Adrenal gland (tissue), 12 donors: ENCODE measurements around the gene SHOC2. TPM values are rescaled to one million over a fixed set of nuclear protein-coding genes. Genes with fewer than 3 reads are reported as not detected.

ENCODE experiments used
- DNase-seq, 7 donors: peaks; one replicate each; pipeline ENCODE4 v3.0.0-alpha.2; 2019 to 2020
- H3K27ac ChIP-seq, 5 donors: fragments of 200-600 bp; sonication (generic) in 4 of 5; 1 replicate in 3 of 5; 2 replicates in 2 of 5; pipeline versions ENCODE4 v1.5.1 to v1.8.0; 2016 to 2020; ENCODE audit warnings: mild to moderate bottlenecking in 1 of 5
- H3K27me3 ChIP-seq: fragments of 200-600 bp; 2 replicates; pipeline ENCODE4 v1.8.0; 2021
- H3K36me3 ChIP-seq, 2 donors: fragments of 200-600 bp; replicated peaks in 1 of 2; 1 replicate in 1 of 2; 2 replicates in 1 of 2; pipeline versions ENCODE4 v1.5.1 to v1.8.0; 2018 to 2022
- H3K4me1 ChIP-seq, 2 donors: fragments of 200-600 bp; replicated peaks in 1 of 2; 1 replicate in 1 of 2; 2 replicates in 1 of 2; pipeline versions ENCODE4 v1.5.1 to v1.8.0; 2018 to 2021
- H3K4me3 ChIP-seq, 4 donors: fragments of 200-600 bp; sonication (generic) in 3 of 4; one replicate each; pipeline ENCODE4 v1.5.1; 2016 to 2018
- H3K9me3 ChIP-seq, 3 donors: fragments of 200-600 bp; sonication (generic) in 1 of 3; replicated peaks in 1 of 3; 1 replicate in 2 of 3; 2 replicates in 1 of 3; pipeline versions ENCODE4 v1.5.1 to v1.8.0; 2016 to 2021
- POLR2A ChIP-seq, 2 donors: fragments of 450-650 bp; IDR thresholded peaks; one replicate each; pipeline ENCODE4 v1.6.1; 2017; ENCODE audit warnings: antibody characterized with exemption in 2 of 2, mild to moderate bottlenecking in 2 of 2, moderate library complexity in 1 of 2
- WGBS, 4 donors: extraction: QIAGEN DNeasy Blood & Tissue Kit in 2 of 4; methylation state at CpG; one replicate each; pipeline versions ENCODE4 v1.1.5 to v1.1.7; 2013 to 2017; 5-methylcytosine and 5-hydroxymethylcytosine counted together
- intact Hi-C, 2 donors: fragments of 100-400 bp; cut with DNase I; formaldehyde crosslinking; loops; one replicate each; pipeline versions ENCODE4 v1.14.1 to v1.15.0; 2022 to 2023
- polyA plus RNA-seq, 3 donors: library from polyadenylated mRNA; stranded (reverse); fragments of 200-250 nt in 2 of 3; fragments of 350-450 nt in 1 of 3; fragmentation: Illumina TruSeq in 1 of 3; extraction: RNeasy Lipid Tissue Mini Kit (QIAGEN cat#74804) in 1 of 3; gene quantifications; one replicate each; pipeline ENCODE4 v1.2.3, GENCODE V29; 2013 to 2014
- total RNA-seq, 9 donors: library from RNA; depleted of rRNA in 4 of 9; stranded (reverse); fragments of >200 nt in 4 of 9; fragments of 120-200 nt in 1 of 9; fragmentation: NEBNext Ultra II Directional in 1 of 9; extraction: Animal tissue kit (Norgen Biotek cat#: 25700) in 1 of 9; gene quantifications; one replicate each; pipeline versions ENCODE4 v1.1.0 to v1.2.4, GENCODE V29; 2013 to 2023
- TF ChIP-seq, protein P1 (sequence below), 6 experiments: fragments of 450-650 bp in 4 of 6; fragments of 200-600 bp in 2 of 6; sonication (generic) in 1 of 6; IDR thresholded peaks; 1 replicate in 5 of 6; 2 replicates in 1 of 6; pipeline versions ENCODE4 v1.5.1 to v1.8.0; 2016 to 2021; ENCODE audit warnings: antibody characterized with exemption in 6 of 6, mild to moderate bottlenecking in 2 of 6, moderate library complexity in 1 of 6
- donor health status: healthy with polysubstance abuse.
- donor health status: Bipolar disorder and iron deficiency.
- donor health status: DM: yes; HTN: yes; CAD: no.
- donor health status: DM: no; HTN: no; CAD: no.
- donor health status: DM: no; HTN: no; CAD: no.
- donor health status: DM: yes; HTN: yes; CAD: no.

Gene SHOC2
- total and polyA plus RNA-seq, 12 donors = 16.4 to 78.2 (median 37.1) TPM

DNA sequence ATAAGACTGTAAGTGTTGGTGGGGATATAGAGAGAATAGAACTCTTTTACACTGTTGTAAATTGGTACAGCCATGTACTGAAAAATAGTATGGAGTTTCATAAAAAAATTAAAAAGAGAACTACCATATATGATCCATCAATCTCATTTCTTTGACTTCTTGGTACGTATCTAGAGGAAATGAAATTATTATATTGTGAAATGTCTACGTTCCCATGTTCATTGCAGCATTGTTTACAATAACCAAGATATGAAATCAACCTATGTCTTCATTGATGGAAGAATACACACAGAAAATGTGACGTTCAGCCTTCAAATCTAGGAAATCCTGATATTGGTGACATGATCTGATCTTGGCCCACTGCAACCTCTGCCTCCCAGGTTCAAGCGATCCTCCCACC, 32.0 kb downstream of the SHOC2 start:
- Histone ChIP-seq H3K9me3 (no peaks in the 10 kb centered on the region), H3K36me3 (no peaks in the 10 kb centered on the region), H3K4me3 (no peak overlapping the region), H3K27me3 (no peaks in the 10 kb centered on the region), H3K4me1 (no peaks in the 10 kb centered on the region), H3K27ac (no peak overlapping the region)
- intact Hi-C loops = no loop called here
- DNase-seq = no peak
- WGBS, 4 donors = 88 to 94% (median 91%) methylated on average over 4 of the region's 4 CpGs
- TF ChIP-seq POLR2A (IDR thresholded peaks at IDR 0.05) = no peak
- TF ChIP-seq, protein P1, sequence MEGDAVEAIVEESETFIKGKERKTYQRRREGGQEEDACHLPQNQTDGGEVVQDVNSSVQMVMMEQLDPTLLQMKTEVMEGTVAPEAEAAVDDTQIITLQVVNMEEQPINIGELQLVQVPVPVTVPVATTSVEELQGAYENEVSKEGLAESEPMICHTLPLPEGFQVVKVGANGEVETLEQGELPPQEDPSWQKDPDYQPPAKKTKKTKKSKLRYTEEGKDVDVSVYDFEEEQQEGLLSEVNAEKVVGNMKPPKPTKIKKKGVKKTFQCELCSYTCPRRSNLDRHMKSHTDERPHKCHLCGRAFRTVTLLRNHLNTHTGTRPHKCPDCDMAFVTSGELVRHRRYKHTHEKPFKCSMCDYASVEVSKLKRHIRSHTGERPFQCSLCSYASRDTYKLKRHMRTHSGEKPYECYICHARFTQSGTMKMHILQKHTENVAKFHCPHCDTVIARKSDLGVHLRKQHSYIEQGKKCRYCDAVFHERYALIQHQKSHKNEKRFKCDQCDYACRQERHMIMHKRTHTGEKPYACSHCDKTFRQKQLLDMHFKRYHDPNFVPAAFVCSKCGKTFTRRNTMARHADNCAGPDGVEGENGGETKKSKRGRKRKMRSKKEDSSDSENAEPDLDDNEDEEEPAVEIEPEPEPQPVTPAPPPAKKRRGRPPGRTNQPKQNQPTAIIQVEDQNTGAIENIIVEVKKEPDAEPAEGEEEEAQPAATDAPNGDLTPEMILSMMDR (IDR thresholded peaks at IDR 0.05) = no peak

DNA sequence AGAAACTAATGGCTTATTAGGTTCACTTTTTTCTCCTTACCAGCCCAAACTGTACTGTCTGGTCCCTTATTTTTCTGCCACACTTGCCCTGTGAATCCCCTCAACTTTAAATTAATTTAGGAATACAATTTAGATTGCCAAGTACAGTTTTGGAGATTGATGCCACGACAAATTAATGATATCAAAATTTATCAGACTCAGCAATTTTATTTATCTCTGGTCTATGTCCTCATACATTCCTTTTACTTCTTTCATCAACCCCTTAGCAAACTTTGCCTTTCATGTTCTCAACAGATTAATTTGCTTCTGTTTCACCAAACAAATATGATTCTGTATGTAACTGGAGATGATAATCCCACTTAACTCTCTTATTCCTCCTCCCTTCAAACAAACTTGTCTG, 38.2 kb downstream of the SHOC2 start:
- Histone ChIP-seq H3K36me3 (no peaks in the 10 kb centered on the region), H3K27ac (no peak overlapping the region), H3K27me3 (no peaks in the 10 kb centered on the region), H3K4me1 (peaks cover 10 to 18% of the 10 kb centered on the region in 2 donors), H3K4me3 (no peak overlapping the region), H3K9me3 (no peaks in the 10 kb centered on the region)
- no peak for DNase-seq
- intact Hi-C loops = no loop called here
- TF ChIP-seq, protein P1 (IDR thresholded peaks at IDR 0.05) = no peak
- no peak for TF ChIP-seq POLR2A (IDR thresholded peaks at IDR 0.05)
- WGBS, 4 donors = 63 to 84% (median 78%) methylated on average over 1 of the region's 1 CpG

DNA sequence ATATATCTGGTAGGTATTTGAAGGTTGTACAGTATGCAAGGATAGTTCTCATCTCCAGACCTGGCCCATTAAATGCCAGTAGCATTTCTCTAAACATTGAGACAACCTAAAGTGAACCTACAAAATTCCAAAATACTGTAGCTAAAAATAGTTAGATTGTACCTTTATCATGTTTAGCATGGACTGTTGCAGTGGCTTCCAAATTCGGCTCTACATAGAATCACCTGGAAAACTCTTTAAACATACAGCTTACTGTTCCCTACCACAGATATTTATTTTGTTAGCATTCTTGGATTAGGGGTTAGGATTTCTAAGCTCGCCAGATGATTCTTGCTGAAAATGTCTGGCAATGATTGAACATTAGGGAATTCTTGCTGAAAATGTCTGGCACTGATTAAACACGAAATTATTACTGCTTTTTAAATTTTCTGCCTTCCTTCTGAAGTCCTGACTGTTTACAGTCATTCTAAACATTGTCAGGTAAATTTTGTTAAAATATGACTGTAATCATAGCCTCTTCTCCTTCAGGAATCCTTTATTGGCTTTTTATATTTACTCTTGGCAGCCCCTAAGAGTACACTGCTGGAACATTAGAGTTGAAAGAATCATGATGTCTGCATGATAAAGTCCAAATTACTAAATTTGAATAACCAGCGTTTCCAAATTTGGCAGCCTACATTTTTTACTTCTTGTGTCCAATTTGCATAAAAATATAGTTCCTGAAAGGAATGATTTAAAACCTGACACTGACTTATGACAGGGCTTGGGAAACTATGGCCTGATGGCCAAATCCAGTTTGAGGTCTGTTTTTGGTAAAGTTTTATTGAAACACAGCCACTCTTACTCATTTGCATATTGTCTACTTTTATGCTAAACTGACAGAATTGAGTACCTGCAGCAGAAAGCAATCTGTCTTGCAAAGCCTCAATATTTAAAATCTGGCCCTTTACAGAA, 40.3 kb downstream of the SHOC2 start:
- no peak overlapping the region for H3K4me3 ChIP-seq
- no peaks in the 10 kb centered on the region for H3K27me3 ChIP-seq
- TF ChIP-seq, protein P1 (IDR thresholded peaks at IDR 0.05) = no peak
- TF ChIP-seq POLR2A (IDR thresholded peaks at IDR 0.05) = no peak
- 67 to 74% (median 70%) methylated on average over 4 of the region's 4 CpGs for WGBS, 4 donors
- peaks cover 10 to 24% of the 10 kb centered on the region in 2 donors for H3K4me1 ChIP-seq
- H3K9me3 ChIP-seq = no peaks in the 10 kb centered on the region
- no peak for DNase-seq
- H3K27ac ChIP-seq = no peak overlapping the region
- intact Hi-C loops = no loop called here
- no peaks in the 10 kb centered on the region for H3K36me3 ChIP-seq

DNA sequence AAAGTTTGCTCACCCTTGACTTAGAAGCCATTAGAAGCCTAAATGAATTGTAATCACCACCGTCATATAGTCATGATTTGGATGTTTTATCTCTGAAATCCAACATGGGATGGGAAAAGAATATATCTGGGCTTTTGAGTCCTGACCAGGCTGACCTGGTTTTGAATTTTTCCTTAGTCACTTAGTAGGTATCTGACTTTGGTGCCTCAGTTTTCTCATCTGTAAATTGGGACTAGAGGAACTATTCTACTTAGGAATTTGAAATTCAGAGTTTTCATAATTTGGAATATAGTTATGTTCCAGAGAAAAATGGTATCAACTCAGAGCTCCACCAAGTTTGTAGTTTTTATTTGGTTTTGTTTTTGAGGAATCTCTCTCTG, 40.9 kb downstream of the SHOC2 start:
- intact Hi-C loops = no loop called here
- Histone ChIP-seq H3K36me3 (no peaks in the 10 kb centered on the region), H3K4me3 (no peak overlapping the region), H3K27ac (no peak overlapping the region), H3K4me1 (peaks cover 10 to 24% of the 10 kb centered on the region in 2 donors), H3K9me3 (no peaks in the 10 kb centered on the region), H3K27me3 (no peaks in the 10 kb centered on the region)
- WGBS, 4 donors = 96 to 100% (median 99%) methylated on average over 1 of the region's 1 CpG
- TF ChIP-seq POLR2A (IDR thresholded peaks at IDR 0.05) = no peak
- TF ChIP-seq, protein P1 (IDR thresholded peaks at IDR 0.05) = no peak
- DNase-seq = no peak
